ENCODE results near the gene G2E3.
"Not testable (repeated sequence)": the region's sequence is repeated elsewhere in the genome, so short reads cannot be mapped to it uniquely, and the experiment has no call there.

G2E3 gene

DNA sequence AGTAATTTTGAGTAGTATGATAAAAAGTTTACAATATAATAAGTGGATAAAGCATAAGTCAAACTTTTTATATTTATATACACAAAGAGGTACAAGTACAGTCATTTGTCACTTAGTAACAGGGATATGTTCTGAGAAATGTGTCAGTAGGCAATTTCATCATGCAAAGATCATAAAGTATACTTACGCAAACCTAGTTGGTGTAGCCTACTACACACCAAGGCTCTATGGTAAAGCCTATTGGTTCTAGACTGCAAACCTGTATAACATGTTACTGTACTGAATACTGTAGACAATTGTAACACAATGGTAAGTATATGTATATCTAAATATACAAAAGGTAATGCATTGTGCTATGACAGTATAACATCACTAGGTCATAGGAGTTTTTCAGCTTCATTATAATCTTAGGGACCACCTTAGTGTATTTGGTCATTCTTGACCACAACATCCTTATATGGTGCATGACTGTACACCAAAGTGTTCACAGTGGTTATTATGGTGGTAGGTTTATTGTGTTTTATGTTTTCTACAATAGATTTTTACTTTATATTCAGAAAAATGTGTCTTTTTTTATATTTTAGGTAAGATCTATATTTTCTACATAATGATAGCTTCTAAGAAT lies 48.3 kb downstream of the G2E3 start:
- no peak for DNase-seq

DNA sequence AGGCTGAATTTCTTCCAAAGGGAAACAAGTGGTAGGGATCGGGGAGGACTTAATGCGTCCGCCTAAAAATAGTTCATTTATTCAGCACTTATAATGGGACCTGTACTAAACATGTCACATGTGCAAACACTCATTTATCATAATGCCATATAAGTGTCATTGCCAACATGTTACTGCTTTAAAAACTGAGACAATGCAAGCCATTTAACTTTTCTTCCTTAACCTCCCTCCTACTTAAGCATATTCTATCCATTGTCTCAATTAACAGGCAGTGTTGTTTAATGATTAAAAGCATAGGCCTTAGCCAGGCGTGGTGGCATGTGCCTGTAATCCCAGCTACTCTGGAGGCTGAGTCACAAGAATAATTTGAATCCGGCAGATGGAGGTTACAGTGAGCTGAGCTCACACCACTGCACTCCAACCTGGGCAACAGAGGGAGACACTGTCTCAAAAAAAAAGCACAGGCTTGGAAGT lies 49.6 kb downstream of the G2E3 start:
- no peak for DNase-seq

DNA sequence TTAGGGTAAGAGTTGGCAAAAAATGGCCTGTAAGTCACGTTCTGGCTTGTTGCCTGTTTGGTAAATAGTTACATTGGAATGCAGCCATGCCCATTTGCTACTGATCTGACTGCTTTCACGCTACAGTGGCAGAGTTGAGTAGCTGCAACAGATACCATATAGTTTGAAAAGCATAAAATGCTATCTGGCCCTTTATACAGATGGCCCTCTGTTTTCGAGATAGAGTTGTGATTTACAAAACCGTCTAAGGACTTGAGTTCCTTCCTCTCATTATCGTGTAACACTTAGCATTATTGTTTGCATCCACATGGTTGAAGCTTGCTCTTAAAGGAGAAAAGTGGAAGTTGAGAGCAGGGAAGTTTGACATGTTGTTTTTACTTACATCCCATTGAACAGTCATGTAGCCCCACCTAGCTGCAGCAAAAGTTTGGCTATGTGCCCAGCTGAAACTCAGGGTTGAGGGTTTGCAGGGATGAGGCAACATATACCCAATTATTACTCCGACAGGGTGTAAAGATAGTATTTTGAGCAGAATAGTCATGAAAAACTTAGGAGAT lies 51.9 kb downstream of the G2E3 start:
- DNase-seq, result no peak

DNA sequence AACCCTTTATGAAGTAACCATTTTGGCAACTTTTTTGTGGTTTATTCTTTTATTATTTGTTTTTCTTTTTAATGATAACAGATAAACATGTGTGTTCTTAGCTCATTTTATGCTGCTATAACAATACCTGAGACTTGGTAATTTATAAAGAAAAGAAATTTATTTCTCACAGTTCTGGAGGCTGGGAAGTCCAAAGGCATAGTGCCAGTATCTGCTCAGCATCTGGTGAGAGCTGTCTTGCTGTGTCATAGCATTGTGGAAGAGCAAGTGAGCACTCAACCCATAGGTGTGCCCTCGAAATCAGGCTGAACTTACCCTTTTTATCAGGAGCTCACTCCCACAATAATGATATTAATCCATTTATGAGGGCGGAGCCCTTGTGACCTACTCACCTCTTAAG lies 55.2 kb downstream of the G2E3 start:
- no peak for DNase-seq

DNA sequence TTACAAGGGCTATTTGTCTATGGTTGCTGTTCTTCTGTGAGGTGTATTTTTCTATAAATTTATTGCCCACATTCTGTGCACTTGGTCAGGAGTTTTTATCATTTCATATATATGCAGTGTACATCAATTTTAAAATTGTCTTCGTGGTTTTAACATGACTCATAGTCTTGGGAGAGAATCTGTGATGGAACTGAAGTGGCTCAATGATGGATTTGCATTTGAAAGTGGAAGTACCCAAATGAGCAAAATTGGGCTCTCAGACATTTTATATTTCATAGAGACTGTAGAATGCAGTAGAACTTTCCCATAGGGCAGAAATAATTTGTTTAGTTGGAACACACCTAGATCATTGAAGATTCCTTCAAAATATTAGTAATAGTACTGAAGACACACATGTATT lies 61.2 kb downstream of the G2E3 start:
- no peak for DNase-seq

DNA sequence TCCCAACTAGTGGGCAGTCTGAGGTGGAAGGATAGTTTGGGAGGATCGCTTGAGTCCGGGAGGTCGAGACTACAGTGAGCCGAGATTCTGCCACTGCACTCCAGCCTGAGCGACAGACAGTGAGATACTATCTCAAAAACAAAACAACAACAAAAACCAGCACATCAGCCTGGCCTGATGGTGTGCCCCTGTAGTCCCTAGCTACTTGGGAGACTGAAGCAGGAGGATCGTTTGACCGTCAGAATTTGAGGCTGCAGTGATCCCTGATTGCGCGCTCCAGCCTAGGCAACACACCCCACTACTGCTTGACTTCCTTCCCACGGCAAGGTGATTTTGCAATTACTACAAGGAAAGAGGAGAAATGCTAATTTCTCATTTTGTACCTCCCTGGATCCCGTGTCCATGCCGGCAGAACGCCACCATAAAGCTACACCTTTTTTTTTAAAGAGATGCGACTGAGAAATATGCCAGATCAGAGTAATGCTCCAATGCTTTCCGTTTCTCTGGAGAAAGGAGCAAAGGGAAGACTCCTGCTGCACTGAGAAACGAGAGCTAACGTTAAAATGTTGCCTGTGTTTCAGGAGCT lies 62.5 kb downstream of the G2E3 start:
- peak; percentile 5 for DNase-seq

DNA sequence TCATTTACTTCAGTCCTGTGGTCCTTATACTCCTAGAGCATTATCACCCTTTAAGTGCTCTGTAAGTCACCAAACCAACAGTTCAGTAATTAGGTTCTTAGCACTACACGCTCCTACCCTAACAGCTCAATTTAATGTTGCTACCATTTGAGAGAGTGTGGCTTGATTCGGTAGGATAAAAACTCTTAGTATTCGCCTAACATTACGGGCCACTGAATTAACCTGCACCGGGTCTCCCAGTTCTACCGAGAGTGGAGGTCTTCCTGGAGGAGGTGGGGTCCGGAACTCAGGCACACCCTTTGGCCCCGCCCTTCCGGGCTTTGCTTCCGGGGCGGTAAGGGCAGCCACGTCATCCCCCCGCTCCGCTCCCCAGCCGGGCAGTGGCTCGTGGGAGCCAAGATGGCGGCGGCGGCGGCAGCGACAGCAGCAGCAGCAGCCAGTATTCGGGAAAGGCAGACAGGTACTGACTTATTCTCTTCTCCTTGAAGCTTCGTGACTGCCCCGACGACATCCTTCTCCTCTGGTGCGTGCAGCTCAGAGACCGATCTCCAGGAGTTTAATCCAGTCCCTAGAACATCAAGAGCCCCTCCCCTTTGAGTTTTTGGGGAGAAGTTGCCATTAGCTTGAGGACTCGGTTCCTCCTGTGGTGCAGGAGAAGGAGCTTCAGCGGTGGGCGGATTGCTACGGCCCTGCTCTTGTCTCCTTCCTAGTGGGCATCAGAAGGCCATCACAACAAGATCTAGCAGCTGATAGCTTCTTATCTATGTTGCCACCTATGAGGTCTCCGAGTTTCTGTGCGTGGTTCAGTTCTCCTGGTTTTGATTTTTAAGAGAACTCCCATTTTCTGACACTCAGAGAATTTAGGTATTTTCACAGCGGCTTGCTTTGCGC lies 63.2 kb downstream of the G2E3 start, which contains the start of gene SCFD1:
SCFD1 (plus strand) TSS at position 380 of the 891 bp plus-strand sequence; CDS start at position 400, 20 bp downstream.
- DNase-seq, result peak; percentile 92

DNA sequence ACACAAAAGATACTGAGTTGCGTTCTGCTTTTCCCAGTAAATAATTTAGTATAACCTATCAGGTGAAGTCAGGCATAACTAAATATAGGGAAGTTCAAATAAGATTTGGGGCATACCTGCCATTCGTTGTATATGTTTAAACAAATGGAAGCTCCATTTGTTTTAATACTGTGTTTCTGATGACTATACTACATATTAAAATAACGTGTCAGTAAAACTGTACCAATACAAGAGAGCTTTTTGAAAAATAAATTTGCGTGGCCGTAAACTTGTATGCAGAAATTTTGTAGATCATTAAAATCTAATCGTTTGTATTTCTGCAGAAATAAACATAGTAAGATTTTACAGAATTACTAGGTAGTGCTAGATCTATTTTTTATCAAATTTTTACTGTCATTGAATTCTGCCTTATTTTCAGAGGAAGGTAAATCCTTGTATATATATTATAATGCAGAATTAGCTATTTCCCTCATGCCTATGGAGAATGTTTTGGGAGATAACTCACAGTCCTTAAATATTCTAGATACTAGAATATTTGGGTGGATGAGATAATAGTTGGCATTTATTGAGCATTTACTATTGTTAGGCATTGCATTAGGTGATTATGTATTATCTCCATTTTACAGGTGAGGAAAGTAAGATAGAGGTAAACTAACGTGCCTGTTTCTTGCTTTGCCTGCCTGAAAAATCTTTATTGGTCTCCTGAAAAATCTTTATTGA lies 64.6 kb downstream of the G2E3 start:
- no peak for DNase-seq

DNA sequence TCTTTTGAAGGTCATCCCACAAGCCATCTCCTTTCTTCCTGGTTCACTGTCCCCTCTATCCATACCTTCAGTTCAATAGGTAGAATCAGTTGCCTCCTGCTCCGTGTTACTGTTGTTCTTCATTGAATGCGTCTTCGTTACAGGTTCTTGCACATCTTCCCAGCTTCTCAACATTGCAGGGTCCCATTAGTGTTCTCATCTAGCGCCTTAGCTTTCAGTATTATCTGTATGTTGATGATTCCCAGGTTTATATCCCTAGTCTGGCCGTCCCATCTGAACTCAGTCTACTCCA lies 65.1 kb downstream of the G2E3 start:
- no peak for DNase-seq

DNA sequence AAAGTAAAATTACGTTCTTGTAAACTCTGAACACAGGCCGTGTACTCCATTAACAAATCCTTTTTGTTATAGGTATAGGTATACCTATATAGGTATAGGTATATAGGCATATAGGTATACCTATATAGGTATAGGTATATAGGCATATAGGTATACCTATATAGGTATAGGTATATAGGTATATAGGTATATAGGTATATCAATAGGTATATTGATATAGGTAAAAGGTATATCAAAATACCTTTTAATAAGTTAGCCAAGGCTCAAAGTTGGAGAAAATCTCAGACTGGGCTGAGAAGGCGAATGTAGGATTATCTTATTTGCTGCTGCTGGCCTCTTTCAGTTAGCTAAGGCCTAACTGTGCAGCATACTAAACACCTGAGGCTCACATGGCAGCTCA lies 66.6 kb downstream of the G2E3 start:
- no peak for DNase-seq

DNA sequence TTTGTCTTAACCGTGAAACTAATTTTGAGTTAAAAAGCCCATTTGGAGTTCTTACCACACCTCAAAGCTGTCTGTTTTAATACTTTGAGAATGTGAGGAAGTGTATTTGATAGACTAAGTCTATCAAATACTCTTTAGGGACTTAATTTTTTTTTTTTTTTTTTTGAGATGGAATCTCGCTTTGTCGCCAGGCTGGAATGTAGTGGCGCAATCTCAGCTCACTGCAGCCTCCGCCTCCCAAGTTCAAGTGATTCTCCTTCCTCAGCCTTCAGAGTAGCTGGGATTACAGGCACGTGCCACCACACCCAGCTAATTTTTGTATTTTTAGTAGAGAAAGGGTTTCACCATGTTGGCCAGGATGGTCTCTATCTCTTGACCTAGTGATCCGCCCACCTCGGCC lies 70.5 kb downstream of the G2E3 start:
- not testable (repeated sequence) for DNase-seq

DNA sequence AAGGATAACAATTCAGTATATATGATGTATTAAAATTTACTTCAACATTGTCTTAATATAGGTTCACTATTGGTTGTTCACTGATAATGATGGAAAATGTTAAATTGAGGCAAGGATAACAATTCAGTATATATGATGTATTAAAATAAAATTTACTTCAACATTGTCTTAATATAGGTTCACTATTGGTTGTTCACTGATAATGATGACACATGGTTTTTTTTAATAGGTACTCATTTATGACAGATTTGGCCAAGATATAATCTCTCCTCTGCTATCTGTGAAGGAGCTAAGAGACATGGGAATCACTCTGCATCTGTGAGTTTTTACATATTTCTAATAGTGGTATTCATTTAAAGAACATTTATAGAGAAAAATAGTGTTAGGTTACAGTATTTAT lies 71.3 kb downstream of the G2E3 start:
- no peak for DNase-seq

DNA sequence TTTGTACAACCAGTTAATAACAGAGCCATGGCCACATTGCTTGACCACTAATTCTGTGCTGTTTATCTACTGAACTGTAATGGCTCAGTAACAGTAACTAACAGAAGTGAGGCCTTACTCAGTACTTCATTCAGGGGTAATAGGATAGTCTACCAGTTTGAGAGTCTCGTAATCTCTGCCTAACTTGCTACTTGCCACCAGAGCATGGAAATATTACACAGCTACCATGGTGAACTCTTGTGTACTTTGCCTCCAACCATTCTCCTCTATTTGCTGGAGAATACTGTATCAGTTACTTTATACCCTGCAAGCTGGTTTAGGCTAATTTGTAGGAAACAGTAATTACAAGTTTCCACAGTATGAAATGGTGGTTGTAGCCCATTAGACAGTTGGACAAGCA lies 73.8 kb downstream of the G2E3 start:
- no peak for DNase-seq

DNA sequence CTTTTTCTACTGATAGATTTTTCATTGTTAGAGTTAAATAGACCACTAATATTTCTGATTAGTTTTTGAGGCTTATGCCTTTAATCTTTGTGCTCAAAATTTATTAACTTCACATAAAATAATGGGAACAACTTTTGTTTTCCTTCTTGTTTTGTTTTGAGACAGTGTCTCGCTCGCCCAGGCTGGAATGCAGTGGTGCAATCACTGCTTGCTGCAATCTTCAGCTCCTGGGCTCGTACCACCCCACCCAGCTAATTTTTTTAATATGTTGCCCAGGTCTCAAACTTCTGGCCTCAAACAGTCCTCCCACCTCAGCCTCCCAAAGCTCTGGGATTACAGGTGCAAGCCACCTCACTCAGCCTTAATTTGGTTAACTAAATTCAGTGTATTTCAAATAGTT lies 80.0 kb downstream of the G2E3 start:
- no peak for DNase-seq

DNA sequence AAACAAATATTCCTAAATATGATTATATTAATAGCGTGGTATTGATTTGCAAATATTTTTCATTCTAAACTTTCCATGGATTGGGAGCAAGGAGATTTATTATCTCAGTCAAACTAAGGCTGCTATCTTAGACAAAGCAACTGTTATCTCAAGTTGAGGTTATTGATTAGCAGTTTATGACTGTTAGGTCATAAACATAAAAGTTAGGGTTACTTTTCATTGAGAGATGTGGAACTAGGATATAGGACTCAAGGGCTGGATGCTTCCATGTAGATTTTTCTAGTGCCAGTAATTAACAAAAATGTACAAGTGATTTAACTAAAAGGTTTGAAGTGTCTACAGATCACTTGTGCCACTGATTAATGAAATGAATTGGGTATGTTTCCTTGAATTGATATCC lies 82.2 kb downstream of the G2E3 start:
- DNase-seq, result no peak

DNA sequence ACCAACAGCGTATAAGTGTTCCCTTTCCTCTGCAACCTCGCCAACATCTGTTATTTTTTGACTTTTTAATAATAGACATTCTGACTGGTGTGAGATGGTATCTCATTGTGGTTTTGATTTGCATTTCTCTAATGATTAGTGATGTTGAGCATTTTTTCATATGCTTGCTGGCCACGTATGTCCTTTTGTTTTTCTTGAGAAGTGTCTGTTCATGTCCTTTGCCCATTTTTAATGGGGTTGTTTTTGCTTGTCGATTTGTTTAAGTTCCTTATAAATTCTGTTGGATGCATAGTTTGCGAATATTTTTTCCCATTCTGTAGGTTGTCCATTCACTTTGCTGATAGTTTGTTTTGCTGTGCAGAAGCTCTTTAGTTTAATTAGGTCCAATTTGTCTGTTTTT lies 85.5 kb downstream of the G2E3 start:
- DNase-seq, result not testable (repeated sequence)

DNA sequence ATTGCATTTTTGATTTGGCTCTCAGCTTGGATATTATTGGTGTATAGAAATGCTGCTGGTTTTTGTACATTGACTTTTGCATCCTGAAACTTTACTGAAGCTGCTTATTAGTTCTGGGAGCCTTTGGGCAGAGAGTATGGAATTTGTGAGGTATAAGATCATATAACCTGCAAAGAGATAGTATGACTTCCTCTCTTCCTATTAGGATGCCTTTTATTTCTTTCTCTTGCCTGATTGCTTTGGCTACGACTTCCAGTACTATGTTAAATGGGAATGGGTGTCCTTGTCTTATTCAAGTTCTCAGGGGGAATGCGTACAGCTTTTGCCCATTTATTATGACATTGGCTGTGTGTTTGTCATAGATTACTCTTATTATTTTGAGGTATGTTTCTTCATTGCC lies 86.6 kb downstream of the G2E3 start:
- no peak for DNase-seq

DNA sequence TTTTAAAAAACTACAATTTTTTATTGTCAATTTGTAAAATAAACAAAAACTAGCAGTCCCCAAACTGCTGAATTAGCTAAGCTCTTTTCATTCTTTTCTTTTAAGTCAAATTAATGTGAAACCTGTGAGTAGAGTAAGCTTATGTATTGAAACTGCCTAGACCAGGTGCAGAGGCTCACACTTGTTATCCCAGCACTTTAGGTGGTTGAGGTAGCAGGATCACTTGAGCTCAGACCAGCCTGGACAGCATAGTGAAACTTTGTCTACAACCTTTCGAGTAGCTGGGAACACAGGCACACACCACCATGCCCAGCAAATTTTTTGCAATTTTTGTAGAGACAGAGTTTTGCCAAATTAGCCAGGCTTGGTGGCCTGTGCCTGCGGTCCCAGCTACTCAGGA lies 89.5 kb downstream of the G2E3 start:
- no peak for DNase-seq

DNA sequence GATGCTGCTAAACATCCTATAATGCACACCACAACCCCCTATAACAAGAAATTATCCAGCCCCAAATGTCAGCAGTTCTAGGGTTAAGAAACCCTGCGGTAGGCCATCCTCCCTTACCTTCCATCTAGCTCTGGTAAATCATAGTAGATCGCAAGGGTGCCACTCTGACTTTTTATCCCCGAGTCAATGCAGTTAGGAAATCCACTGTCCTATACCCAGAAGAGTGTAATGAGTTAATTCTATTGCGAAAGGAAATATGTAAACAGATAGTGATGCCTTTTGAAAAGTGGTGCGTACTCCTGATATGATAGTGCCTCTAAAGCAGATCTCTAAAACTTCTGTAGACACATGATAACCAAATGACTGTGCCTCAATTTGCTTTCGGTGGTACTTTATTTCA lies 93.0 kb downstream of the G2E3 start:
- DNase-seq, result no peak

DNA sequence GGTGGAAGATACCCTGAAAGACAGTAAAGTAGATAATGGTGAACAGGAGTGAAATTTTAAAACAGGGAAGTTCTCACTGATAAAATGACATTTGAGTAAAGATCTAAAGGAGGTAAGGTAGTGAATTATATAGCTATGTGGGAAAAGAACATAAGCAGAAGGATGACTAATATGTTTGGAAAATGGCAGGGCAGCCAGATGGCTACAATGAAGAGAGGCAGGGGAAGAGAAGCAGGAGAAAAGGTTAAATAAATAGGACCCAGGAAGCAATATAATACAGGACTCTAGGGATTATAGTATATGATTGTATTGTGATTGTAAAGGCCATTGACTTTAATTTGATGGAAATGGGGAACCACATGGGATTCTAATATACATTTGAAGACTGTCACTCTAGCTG lies 96.2 kb downstream of the G2E3 start:
- no peak for DNase-seq

DNA sequence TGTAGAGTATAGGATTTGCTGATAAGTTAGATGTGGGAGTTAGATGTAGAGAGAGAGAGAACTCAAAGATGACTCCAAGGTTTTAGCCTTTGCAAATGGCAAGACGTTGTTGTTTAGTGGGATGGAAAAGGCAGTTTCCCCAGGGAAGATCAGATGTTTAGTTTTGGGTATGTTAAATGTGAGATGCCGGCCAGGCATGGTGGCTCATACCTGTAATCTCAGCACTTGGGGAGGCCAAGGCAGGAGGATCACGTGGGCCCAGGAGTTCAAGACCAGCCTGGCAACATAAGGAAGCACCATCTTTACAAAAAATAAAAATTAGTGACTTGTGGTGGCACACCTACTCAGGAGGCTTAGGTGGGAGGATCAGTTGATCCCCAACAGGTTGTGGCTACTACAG lies 96.7 kb downstream of the G2E3 start:
- DNase-seq, result no peak

DNA sequence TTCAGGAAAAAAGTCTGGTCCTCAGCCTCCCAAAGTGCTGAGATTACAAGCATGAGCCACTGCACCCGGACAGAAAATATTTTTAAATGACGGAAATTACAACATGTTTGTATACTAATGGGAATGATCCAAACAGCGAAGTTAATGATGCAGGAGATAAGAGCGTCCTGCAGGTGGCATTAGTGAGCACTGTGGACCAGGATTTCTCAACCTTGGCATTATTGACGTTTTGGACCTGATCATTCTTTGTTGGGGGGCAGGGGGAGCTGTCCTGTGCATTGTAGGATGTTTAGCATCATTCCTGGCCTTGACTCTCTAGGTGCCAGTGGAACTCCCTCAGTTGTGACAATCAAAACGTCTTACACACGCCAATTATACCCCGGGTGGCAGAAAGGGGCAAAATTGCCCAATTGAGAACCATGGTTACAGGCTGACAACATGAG lies 97.3 kb downstream of the G2E3 start:
- DNase-seq, result no peak

DNA sequence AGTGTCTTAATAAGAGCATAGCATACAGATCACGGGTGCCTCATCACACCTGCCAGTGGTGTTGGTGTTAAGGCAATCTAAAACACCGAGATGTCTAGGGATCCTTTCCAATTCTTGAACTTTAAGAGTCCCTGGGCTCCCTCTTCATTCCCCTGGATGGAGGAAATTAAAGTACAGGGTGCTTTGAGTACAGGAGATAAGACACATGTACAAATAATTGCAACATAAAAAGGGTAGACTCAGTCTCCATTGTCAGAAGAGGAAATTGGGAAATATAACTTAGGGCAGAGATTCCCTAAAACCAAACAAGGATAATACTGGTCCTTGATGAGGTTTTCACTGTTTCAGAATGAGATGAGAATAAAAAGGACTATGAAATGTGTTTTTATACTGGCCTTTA lies 98.1 kb downstream of the G2E3 start:
- DNase-seq, result no peak

Data from activated effector memory CD4-positive, alpha-beta T cell treated with Interleukin-2 at 50 U/mL for 16 hours (primary cell).